Hematopoietic multipotent progenitor cell treated with erythropoietin and hydrocortisone succinate and interleukin-3 and kit ligand, for 6 days (in vitro differentiated cells): ENCODE measurements around the gene TMEM63A.

Experiments used
- DNase-seq: peaks from one replicate; pipeline ENCODE4 v3.0.0-alpha.2; 2015

Gene TMEM63A

GRCh38 chr1:225863167-225863566 is 19.0 kb downstream of the TMEM63A start:
- DNase-seq, result no peak

- DNase-seq, result no peak
Observed at GRCh38 chr1:225862581-225862950, 19.6 kb downstream of the TMEM63A start.

- no peak for DNase-seq
Observed at GRCh38 chr1:225861834-225862580, 20.2 kb downstream of the TMEM63A start.

- no peak for DNase-seq
Observed at GRCh38 chr1:225860876-225861441, 21.2 kb downstream of the TMEM63A start.

GRCh38 chr1:225860107-225860506 is 22.1 kb downstream of the TMEM63A start:
- DNase-seq, result no peak

GRCh38 chr1:225859151-225859550 is 23.0 kb downstream of the TMEM63A start:
- no peak for DNase-seq

- no peak for DNase-seq
Observed at GRCh38 chr1:225857256-225857655, 24.9 kb downstream of the TMEM63A start.

- no peak for DNase-seq
Observed at GRCh38 chr1:225855503-225856300, 26.5 kb downstream of the TMEM63A start.

- DNase-seq, result no peak
Observed at GRCh38 chr1:225853441-225853840, 28.7 kb downstream of the TMEM63A start.

- no peak for DNase-seq
Observed at GRCh38 chr1:225852413-225853124, 29.6 kb downstream of the TMEM63A start.

- no peak for DNase-seq
Observed at GRCh38 chr1:225851805-225852204, 30.4 kb downstream of the TMEM63A start.

GRCh38 chr1:225850370-225850769 is 31.8 kb downstream of the TMEM63A start:
- no peak for DNase-seq

- peak; percentile 70 for DNase-seq
Observed at GRCh38 chr1:225849925-225850324, 32.3 kb downstream of the TMEM63A start.

GRCh38 chr1:225848030-225848955 is 33.9 kb downstream of the TMEM63A start:
- peak; percentile 64 for DNase-seq

GRCh38 chr1:225847610-225848009 is 34.6 kb downstream of the TMEM63A start:
- DNase-seq, result no peak

GRCh38 chr1:225846331-225847310 is 35.6 kb downstream of the TMEM63A start:
- no peak for DNase-seq

- DNase-seq, result peak; percentile 85
Observed at GRCh38 chr1:225845571-225846259, 36.5 kb downstream of the TMEM63A start.

GRCh38 chr1:225845097-225845496 is 37.1 kb downstream of the TMEM63A start:
- no peak for DNase-seq

- no peak for DNase-seq
Observed at GRCh38 chr1:225844236-225845061, 37.7 kb downstream of the TMEM63A start.
